LHCN-M2 (cell line): ENCODE data around the gene GNLY. TPM values are rescaled to one million over a fixed set of nuclear protein-coding genes. Genes with fewer than 3 reads are reported as not detected.
A peak's percentile ranks its signal among the peaks of the same experiment; 100 is the strongest.

Experiments used
- DNase-seq: peaks from one replicate; pipeline ENCODE4 v3.0.0-alpha.2; 2012; ENCODE audit warnings: low read depth
- total RNA-seq: library from RNA; depleted of rRNA; stranded (reverse); fragments of >200 nt; gene quantifications from 2 replicates; pipeline ENCODE4 v1.2.3, GENCODE V29; 2014

GNLY gene
- total RNA-seq, 1 experiment from 2014 or later = not detected

- DNase-seq = no peak
Observed at GRCh38 chr2:85725451-85725850, 31.3 kb downstream of the GNLY start.

DNA sequence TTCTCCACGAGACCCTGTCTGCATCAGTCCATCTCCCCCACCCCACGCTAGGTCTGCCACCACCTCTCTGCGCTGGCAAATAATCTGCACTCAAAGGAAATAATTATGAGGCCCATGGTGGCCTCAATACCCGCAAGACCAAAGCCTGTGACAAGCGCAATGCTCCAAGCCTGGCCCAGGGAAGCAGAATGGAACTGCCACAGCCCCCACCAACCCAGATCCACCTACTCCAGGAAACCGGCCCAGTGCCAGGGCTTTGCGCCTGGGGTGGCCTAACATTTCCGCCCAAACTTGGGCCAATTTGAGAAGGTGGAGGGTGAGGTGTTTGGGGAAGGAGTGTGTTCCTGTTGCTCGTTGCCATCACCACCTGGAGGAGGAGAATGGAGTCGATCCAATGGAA, 33.6 kb downstream of the GNLY start:
- no peak for DNase-seq

- DNase-seq = no peak
Observed at GRCh38 chr2:85728342-85728741, 34.2 kb downstream of the GNLY start.

GRCh38 chr2:85728883-85729824, 35.0 kb downstream of the GNLY start:
- peak; percentile 81 for DNase-seq

- DNase-seq = no peak
Observed at GRCh38 chr2:85729825-85730510, 35.8 kb downstream of the GNLY start.

- no peak for DNase-seq
Observed at GRCh38 chr2:85730686-85731230, 36.6 kb downstream of the GNLY start.

DNA sequence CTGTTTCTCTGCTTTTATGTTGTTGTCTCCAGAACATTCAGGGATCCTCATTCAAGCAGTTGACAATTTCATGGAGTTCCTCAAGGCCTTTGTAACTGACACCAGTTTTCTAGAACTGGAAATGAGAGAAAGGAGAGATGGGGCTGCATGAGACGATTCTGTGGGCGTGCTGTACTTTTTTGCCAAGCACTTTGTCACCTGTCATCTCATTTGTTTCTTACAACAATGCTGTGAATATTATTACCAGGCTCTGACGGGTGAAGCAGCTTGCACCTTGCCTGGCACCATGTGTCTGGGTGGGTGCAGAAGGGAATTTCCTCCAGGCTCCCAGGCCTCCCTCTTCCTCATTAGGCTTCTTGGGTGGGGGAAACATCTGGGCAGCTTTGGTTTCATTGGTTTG, 37.4 kb downstream of the GNLY start:
- DNase-seq = no peak

- DNase-seq = no peak
Observed at GRCh38 chr2:85732467-85733120, 38.4 kb downstream of the GNLY start.

GRCh38 chr2:85733121-85733960, 39.2 kb downstream of the GNLY start:
- DNase-seq = peak; percentile 95

DNA sequence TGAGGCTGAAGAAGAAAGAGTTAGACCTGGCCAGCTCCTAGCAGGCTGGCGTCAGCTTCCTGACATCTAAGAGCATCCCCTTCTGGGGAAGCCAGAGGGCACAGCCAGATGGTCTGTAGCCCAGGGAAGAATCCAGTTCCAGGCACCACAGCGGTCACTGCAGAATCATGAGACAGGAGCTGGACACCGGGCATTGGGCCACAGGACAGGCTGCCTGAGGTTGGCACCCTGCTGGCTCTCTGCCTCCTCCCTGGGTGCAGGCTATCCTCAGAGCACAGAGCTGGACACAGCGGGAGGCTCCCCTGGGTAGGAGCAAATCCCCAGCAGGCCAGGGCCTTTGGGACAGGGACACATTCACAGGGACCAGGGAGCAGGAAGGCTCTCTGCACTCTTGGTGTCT, 39.9 kb downstream of the GNLY start:
- no peak for DNase-seq

DNA sequence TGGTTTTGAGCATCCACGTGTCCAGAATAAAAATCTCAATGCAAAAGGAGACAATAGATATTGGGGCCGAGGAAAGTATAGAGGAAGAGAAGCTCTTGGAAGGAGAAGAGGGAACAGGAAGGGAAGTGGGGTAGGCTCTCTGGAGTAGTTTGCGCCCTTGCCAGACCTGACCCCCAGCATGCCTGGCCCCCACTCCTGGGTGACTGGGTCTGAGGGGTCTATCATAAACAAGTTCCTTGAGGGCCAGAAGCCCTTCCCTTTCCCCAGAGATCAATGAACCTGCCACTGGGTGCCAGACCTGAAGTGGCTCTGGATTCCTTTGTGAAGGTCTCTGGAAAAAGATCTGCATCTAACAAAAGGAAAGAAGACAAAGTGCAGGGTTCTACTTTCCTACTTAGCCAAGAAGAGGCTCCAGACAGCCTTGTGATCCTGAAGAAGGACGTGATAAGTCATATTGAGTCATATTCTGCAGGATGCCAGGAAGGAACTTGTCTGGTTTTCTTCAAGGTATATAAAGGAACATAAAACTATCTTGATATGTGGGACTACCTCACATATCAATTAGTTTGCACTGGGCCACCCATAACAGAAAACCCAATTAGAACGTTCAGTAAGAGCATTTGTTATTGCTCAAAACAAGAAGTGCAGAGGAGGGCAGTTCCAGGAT, 40.9 kb downstream of the GNLY start:
- DNase-seq = no peak

DNA sequence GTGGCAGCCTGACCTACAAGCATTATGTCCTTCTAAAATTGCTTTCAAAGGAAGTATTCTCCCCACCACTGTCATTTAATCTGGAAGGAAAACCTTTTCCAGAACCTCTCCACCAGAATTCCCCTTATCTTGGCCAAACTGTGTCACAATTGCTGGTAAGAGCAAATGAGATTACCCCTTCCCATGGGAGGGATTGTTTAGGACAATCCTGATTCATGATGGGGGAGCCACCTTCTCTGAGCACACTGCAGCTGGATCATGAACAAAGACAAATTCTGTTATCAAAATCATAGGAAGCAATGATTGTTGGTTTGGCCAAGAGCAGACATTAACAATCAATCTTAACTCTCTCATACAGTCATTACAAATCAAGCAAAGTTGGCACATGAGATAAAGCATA, 41.5 kb downstream of the GNLY start:
- DNase-seq = no peak

GRCh38 chr2:85736456-85737355, 42.5 kb downstream of the GNLY start:
- no peak for DNase-seq

- DNase-seq = peak; percentile 84
Observed at GRCh38 chr2:85737481-85737880, 43.3 kb downstream of the GNLY start.

- DNase-seq = no peak
Observed at GRCh38 chr2:85737961-85738360, 43.8 kb downstream of the GNLY start.

GRCh38 chr2:85740193-85740592, 46.0 kb downstream of the GNLY start:
- DNase-seq = no peak

GRCh38 chr2:85741211-85741832, 47.2 kb downstream of the GNLY start:
- no peak for DNase-seq

DNA sequence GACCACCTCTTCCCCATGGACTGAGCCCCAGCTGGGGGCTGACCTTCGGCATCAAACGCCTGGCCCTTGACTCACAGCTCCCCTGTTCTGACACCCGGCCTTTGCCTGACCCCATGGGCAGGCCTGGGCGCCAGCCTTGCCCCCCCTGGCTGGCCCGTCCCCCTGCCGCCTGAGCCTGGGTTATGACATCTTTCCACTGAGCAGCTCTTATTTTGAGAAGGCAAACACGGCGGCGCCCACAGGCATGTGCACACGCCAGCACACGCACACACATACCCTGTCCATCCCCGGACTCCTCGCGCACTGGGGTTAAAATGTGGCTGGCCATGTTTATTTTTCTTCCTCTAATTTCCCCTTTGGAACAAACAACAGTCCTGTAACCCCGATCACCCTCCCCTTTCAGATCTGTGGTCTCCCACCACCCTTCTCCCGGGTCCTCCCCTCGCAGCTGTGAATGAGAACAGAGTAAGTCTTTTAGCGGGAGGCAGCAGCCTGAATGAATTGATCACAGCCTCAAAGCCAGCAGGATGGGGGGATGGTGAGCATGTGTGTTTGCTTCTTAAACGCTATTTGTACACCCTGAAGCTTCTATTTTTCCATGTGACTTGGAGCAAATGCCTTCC, 47.8 kb downstream of the GNLY start:
- DNase-seq = peak; percentile 96
